GM19324 (cell line): ENCODE measurements around the gene DEK.

ENCODE experiments used
- ATAC-seq: cut with Tn5 transposase; IDR thresholded peaks from one replicate; pipeline ENCODE4 v1.9.1; 2021; ENCODE audit warnings: mild to moderate bottlenecking, moderate library complexity; ENCODE audit not compliant: unreplicated experiment, low FRiP score

Gene DEK

DNA sequence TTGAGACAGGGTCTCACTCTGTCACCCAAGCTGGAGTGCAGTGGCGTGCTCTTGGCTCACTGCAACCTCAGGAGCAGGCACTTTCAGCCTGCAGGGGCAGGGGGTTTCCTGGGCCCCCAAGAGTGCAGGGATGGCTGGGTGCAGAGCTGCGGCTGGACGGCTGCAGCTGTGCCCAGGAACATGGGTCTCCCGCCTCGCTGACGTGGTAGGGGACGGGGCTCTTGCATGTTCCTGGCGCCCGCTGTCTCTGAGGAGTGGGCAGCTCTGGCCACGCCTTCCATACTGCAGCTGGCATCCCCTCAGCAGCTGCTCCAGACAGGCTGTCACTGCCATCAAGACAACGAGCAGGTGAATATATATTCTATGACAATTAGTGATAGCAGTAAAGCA is 2.2 kb upstream of the DEK start:
- ATAC-seq = no peak

DNA sequence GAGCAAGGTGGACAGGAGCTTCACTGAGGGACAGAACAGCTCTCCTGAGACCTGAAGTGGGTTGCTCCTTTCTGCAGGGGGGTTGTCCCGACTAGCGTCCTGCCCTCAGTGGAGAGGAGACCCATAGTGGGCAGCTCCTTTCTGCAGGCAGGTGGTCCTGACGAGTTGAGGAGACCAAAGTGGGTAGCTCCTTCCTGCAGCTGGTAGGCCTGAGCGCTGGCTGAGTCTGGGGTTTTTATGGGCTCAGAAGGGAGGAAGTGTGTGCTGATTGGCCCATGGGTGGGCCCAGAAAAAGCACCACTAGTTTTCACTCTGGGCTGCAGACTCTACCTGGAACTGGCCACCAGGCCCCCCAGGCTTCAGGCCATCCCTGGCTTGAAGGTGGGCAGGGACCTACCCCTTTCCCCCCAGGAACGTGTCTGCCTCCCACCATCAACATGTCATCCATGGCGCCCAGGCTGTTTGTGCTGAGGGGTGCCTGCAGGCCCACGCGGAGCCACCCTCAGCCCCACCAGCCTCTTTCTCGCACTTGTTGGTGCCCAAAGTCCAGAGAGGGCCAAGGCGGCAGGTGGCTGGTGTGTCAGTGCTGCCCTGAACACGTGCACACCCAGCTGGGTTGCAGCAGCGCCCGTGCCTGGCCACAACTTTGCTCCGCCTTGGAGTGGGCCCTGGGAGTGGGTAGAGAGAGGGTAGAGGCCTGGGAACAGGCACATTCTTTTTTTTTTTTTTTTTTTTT is 1.6 kb upstream of the DEK start:
- no peak for ATAC-seq

DNA sequence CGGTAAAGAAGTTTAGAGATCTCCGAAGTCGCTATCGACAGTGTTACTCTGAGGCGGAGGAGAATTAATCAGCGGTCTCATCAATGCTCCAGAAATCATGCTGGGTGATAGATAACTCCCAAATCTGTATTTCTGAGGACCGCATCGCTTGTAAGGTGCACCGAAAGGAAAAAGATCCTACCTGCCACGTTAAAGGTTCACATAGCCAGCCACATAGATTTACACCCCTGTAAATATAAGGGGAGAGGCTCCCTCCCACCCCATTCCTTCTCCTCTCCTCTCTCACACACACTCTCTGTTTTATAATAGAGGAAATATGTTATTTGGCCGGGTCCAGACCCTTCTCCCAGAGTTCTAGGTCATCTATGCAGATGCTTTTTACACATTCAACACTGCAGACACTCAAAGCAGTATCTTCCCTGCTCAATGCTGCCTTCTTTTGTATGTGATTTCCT is 620 bp upstream of the DEK start:
- ATAC-seq = no peak

DNA sequence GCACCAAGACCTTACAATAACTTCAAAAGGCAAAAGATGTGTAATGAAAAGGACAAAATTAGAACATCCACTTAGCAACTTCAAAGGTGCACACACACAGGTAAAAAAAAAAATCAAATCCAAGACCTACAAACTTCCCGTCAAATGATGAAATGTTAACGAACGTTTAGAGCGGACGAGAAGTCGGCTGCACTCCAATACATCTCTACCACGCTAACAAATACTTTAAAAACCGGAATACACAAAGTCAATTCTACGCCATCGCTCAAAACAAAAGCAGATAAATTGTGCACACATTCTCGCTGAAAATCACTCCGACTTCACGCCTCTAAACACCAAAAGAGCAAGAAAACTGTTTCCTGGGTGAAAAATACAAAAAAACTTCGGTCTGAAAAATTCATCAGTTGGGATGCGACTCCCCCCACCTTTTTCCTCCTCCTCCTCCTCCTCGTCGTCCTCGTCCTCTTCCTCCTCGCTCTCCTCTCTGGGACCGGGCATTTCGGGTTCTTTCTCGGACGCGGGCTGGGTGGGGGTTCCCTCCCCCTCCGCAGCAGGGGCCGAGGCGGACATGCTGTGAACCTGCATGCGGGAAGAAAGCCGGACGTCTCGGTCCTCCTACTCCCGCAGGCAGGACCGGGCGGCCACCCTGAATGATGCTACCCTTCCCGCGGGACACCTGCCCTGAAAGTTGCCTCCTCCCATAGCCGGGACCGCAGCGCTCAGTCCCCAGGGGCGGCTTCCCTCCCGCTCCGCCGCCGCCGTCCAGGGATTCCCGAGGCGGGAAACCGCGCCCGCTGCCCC is 712 bp downstream of the DEK start:
- ATAC-seq = no peak

DNA sequence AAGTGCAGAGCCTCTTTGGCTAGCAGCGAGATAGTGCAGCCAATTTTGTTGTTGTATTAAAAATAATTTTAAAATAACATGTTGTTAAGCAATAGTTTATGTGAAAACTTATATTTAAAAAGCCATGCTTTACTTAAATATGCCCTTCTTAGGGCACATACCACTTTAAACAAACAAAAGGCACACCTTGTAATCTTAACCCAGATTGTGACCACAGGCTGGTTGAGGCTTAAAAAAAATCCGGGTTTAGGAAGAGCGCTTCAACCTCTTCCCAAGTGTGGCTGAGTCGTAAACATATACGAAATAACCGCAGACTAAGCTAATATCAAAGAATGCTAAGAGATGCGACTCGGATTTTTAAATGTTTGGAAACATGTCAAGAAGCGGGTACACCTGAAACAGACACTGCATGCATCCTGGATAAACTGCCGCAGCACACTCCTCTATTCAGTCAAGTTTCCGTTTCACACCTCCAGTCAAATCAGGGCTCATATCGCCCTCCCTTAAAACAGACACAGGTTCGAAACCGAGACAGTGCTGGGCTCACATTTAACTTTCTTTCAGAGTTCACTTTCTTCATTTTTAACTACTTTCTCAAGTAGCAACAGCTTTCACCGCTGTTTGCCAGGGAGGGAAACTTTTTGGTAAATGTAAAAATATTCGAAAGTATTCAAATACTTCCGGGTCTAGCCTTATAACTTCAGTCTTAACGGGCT is 1.5 kb downstream of the DEK start:
- peak; percentile 75 for ATAC-seq

DNA sequence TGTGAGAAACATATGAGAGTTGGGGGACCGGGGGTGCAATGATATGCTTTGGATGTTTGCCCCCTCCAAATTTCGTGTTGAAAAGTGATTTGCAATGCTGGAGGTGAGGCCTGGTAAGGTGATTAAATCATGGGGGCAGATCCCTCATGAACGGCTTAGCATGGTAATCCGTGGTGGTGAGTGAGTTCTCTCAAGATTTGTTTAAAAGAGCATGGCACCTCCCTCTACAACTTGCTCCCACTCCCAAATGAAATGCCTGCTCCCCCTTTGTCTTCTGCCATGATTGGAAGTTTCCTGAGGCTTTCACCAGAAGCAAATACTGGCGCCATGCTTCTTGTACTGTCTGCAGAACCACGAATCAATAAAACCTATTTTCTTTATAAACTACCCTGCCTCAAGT is 2.5 kb downstream of the DEK start:
- ATAC-seq = no peak

DNA sequence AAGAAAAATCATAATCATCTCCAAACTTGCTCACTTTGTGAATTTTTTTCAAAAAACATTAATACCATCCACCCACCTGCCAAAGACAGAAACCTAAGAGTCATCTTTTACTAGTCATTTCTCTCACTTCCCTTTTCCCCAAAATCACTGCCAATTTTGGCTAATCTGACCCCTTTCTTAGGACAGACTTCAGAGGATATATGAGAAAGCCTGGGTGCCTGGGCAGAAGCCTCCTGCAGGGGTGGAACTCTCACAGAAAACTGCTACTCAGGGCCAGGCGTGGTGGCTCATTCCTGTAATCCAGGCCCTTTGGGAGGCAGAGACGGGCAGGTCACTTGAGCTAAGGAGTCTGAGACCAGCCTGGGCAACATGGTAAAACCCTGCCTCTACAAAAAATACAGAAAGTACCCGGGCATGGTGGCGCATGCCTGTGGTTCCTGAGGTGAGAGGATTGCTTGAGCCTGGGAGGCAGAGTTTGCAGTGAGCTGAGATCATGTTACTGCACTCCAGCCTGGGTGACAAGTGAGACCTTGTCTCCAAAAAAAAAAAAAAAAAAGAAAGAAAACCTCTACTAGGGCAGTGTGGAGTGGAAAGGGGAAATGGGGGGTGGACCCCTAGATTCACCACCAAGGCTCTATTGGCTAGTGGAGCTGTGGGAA is 3.8 kb downstream of the DEK start:
- peak; percentile 33 for ATAC-seq

DNA sequence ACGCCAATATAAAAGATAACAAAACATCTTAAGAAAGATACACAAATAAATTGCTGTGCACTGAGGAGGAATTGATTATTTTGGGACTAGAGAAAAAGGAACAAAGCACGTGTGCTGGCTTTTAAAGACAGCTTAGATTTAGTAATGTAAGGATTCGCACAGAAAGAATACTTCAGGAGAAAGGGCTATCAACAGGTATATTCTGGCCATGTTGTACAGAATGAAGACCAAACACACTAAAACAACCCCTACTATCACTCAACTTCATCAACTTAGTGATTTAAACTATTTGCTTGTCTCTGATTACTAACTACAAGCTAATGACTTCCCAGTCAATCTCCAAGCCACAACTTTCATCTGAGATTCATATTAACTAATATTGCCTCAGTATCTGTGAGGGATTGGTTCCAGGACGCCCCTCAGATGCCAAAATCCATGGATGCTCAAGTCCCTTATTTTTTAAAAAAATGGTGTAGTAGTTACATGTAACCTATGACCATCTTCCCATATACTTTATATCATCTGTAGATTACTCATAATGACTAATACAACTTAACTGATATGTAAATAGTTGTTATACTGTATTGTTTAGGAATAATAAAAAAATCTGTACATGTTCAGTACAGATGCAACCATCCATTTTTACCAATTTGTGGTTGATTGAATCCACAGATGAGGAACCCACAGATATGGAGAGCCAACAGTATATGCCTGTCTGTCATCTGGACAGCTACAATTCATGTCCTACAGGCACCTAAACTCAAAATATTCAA is 4.5 kb downstream of the DEK start:
- no peak for ATAC-seq

DNA sequence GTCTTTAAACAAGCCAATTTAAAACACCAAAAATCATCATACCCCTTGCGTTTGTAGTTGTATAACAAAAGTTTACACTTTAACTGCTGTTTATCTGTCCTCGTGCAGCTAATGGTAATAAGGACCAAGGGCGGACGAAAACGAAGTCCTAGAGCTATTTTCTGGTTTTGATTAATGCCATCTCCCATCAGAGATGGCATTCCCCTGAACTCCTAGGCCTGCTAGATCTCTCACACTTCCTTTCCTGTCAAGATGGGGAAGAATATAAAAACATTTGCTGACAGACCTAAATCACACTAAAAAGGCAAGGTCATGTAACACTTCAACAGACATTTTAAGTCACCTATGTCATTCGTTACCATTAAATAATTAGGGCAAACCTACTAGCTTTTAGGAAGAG is 9.5 kb downstream of the DEK start:
- no peak for ATAC-seq

DNA sequence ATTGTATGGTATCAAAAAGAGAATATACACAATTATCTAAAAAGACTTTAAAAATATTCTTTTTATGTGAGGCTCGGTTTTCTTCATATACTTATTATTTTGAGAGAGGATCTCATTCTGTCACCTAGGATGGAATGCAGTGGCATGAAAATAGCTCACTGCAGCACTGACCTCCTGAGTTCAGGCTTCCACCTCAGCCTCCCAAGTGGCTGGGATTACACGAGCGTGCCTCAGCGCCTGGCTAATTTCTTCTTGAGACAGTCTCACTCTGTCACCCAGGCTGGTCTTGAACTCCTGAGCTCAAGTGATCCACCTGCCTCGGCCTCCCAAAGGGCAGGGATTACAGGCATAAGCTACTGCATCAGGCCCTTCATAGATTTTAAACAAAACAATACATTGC is 10.7 kb downstream of the DEK start:
- ATAC-seq = no peak

DNA sequence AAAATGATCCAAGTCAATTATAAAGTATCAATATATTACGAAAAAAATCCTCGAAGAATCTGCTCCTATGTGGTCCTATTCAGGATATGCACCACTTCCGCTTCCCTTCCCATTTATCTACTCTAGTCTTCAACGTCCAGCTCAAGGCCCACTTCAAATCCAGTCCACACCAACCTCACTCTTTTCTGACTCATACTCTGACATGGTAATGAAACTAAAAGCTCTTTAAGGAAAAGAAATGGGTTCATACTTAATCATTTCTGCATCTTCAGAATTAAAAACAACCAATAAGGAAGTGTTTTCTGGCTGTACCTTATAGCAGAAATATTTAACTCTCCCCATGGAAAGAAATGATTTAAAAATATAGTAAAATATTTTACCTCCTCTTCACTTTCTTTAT is 15.1 kb downstream of the DEK start:
- no peak for ATAC-seq

DNA sequence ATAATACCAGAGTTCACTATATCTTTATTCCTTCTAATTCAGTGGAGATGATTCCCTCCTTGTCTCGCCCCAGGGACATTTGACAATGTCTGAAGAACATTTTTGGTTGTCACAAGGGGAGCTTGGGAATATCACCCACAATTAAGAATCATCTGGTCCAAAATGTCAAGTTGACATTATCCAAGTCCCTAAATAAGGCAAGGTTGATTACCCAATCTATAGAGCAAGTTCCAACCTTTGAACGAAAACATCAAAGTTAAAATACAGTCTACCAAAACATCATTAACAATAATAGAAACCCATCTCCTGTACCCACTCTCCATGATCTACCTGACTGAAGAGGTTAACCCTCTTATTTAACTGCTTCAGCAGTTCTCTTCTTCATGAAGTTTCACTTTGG is 15.6 kb downstream of the DEK start:
- ATAC-seq = no peak

DNA sequence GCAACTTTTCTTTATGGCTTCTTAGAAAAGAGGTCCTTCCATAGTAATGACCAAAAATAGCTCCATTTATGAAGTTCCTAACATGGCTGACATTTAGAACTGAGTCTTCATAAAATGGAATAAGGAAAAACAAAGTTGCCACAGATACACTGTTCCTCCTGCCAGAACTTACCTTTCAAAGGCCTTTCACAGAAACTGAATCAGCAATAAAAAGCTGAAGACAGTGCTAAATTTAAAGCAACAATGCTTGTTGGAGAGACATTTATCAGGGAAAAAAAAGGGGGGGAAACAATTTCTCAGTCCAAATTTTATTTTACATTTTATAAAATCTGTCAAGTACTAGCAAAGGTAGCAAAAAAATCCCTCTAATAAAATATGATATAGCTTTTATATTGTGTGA is 17.3 kb downstream of the DEK start:
- ATAC-seq = no peak

DNA sequence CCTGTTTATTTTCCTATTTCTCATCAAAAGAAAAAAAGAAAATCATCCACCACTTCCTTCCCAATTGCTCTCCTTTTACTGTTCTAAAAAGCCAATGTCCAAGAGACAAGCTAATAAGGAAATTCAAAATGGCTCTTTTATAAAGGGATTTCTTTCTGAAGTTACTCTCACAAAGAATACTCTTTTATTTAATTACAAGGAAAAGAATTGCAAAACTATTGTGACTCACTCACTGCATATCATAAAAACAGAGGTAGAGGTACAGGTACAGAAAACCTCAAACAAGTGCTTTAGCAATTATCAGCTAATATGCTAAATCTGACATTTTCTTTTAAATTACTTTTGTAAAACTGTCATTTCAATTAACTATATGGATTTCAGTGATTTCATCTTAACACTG is 18.1 kb downstream of the DEK start:
- no peak for ATAC-seq

DNA sequence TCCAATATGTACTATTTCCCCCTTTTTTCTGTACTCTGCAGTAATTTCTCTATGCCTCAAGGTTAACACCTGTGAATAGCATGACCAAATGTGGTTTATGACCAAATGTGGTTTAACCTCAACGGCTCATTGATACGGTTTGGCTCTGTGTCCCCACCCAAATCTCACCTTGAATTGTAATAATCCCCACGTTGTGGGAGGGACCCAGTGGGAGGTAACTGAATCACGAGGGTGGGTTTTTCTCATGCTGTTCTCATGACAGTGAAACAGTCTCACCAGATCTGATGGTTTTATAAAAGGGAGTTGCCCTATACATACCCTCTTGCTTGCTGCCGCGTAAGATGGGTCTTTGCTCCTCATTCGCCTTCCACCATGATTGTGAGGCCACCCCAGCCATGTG is 18.7 kb downstream of the DEK start:
- ATAC-seq = no peak

DNA sequence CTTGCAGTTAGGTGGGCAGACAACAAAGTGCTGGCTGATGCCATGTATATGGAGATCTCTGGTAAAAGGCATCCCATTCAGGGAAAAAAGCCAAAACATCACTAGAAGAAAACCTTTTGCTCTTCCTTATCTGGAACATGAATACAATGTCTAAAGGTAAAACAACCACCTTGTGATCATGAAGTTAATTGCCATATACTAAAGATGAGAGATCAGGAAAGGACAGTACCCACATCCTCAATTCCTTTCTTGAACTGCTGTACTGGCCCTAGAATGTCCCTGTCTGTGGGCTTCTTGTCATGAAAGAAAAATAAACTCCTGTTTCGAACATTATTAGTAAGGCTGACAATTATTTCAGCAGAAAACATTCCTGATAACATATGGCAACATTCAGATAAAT is 19.3 kb downstream of the DEK start:
- ATAC-seq = no peak

DNA sequence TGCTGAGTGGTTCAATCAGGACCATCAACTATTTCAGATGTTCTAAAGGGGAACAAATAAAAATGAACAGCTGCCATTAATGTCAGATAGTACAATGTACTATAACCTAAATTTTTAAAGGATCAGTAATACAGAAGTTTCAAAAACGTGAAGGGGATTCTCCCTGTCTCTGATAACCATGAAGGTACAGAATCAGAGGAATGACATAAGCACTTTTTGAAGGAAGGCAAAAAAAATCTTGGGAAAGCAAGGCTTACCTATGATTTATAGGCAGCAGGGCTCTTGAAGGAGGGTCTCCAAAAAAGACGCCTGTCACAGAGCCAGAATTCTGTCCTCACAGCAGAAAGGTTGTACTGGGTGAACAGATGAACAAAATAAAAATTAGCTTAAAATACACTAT is 20.1 kb downstream of the DEK start:
- no peak for ATAC-seq

DNA sequence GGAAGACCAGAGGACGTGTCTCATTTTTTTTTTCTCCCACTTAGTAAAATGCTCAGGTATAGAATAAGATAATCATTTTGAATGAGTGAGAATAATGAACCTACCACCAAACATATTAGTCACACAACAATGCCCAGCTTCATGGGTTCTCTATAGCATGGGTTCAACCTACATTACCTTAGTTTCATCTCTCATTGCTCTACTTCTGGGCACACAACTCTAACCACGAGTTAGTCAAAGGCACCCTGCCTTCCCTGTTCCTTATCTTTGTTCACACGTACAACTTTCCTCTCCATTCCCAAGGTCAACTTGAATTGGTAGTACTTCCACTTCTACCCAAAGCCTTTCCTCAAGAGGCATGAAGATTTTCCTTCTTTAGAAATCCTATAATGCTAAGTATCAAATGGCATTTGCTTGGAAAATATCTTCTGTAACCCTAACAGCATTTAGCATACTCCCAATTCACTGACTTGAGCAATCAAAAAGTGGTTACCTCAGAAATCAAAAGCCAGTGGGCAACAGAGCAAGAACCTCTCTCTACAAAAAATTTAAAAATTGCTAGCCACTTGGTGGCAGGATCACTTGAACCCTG is 20.9 kb downstream of the DEK start:
- ATAC-seq = no peak

DNA sequence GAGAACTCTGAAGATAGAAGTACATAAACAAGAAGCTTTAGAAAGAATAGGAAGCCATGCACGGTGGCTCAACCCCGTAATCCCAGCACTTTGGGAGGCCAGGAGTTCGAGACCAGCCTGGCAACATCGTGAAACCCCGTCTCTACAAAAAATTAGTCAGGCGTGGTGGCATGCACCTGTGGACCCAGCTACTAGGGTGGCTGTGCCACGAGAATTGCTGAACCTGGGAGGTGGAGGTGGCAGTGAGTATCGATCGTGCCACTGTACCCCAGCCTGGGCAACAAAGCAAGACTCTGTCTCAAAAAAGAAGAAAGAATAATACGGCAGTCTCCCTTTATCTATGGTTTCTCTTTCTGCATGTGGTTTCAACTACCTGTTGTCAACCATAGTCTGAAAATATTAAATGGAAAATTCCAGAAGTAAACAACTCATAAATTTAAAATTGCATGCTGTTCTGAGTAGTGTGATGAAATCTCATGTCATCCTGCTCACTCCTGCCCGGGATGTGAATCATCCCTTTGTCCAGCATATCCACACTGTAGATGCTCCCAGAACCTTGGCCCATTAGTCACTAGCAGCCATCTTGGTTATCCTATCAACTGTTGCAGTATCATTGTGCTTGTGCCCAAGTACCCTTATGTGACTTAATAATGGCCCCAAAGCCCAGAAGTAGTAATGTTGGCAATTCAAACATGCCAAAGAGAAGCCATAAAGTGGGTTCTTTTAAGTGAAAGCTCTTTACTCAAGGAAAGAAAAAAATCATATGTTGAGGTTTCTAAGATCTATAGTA is 22.1 kb downstream of the DEK start:
- no peak for ATAC-seq
